Activated naive CD4-positive, alpha-beta T cell (primary cell): ENCODE measurements around the gene ST14.

Experiments
- DNase-seq, 4 experiments: peaks; one replicate each; lab custom pipeline; 2025; lab: John Stamatoyannopoulos, UW

Gene ST14

DNA sequence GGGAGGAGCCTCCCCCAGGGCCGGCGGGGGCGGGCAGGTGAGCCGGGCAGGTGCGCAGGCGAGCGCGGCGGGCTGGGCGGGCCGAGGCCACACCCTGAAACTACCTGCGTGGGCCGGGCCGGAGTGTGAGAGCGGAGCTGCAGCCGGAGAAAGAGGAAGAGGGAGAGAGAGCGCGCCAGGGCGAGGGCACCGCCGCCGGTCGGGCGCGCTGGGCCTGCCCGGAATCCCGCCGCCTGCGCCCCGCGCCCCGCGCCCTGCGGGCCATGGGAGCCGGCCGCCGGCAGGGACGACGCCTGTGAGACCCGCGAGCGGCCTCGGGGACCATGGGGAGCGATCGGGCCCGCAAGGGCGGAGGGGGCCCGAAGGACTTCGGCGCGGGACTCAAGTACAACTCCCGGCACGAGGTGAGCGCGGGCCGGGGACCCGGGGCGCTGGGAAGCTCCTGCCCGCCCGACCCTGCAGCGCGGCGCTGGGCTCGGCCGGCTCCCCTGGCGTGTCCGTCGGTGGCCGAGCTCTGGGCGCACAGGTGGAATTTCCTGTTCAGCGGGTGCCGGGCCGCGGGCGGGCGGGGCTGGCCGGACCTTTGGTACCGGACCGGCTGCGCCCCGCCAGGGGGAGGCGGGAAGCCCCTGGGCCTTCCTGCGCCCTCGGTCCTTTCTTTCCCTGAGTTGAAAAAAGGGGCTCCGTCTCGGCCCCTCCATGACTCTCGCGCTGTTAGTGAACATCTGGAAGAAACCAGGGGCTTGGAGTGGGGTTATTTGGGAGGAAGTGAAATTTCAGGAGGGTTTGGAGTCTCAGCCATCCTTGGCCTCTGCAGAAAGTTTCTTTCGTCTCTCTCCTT, at the start of gene ST14:
TSS of gene ST14 (plus strand) at position 126 of the 841 bp plus-strand sequence. CDS start at position 324, 198 bp downstream.
- no peak for DNase-seq

DNA sequence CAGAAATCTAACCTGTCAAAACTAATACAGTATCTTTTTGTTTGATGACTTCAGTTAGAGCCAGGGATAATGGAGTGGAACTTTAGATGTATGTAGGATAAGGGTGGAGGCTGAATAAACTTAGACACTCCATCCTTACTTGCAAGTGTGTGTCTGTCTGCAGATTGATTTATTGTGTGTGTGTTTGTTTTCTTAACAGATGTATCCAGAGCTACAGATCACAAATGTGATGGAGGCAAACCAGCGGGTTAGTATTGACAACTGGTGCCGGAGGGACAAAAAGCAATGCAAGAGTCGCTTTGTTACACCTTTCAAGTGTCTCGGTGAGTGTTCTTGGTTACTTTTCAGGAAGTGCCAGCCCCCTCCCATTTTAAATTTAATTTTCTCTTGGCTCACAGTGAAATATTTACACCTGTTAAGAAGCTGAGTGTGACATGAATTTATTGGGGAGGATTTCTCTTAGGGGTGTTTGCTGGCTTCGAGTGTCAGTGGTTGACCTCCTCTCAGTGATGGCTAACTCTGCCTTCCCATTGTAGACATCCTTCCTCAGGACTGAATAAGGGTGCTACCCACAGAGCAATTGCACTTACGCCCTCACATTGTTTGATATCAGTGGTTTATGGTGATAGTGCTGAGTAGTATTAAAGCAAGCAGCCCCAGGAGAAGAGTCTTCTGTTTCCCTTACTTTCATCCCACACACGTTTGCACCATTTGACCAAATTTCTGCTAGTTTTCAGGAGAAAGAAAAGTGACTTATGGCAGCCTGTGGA, 49.1 kb upstream of the ST14 start:
- DNase-seq = no peak

DNA sequence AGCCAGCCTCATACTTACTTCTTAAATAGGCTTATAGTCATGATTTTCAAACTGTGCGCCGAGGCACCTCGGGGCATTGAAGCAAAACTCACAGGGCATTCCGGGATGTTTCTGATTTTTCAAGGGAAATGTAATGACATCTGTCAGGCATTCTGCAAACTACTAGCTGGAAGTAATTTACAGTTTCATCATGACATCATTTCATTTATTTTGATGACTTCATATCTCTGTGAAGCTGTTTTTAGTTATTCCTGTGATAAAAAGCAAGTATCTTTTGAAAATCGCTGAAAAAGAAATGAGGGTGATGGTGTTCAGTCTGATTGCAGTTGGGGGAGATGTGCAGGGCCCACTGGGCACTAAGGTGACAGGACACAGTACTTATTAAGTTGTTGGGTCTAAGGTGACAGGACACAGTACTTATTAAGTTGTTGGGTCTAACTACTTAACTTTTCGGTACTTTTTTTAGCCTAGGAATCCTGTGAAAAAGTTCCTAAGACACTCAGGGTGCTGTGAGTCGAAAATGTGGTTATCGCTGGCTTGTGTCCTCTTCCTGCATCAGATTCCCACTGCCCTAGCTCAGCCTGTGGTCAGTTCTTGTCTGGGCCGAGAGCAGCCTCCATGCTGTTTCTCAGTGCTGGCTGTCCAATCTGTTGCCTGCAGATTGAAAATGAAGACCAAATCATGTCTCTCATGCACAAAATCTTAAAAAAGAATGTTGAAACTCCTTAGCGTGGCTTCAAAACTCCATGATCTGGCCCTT, 47.3 kb upstream of the ST14 start:
- DNase-seq = no peak

DNA sequence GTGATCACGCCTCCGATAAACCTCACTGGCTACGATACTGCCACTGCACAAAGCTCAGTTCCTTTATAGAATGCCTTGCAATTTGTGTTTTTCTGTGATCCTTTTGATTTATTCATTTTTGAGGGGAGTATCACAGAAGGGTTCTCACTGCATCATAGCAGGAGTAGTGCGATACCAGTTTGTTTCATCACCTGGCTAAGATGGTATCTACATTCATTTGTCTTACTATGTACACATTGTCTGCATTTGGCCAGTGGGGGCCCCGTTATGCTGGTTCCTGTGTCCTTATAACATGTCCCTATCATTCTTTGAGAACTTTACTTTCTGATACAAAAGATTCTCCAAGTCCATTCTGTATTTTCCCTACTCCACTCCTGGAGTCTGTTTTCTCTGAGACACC, 45.3 kb upstream of the ST14 start:
- no peak for DNase-seq

DNA sequence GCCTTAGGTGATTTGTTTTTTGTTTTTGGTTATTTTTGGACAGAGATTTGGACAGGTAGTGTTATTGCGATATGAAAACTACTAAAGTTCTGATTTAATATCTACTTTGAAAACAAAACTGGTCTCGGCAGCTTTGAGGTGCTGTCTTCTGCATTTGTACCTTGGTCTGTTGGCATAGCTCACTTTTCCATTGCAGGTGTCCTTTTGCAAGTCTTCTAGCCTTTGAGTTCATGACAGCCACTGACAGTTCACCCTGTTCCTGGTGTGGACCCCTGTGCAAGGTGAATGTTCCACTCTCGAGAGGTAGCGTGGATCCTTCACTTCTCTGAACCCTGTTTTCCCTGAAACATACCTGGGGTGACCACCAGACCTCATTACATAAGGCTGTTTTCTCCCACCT, 44.9 kb upstream of the ST14 start:
- DNase-seq = no peak

DNA sequence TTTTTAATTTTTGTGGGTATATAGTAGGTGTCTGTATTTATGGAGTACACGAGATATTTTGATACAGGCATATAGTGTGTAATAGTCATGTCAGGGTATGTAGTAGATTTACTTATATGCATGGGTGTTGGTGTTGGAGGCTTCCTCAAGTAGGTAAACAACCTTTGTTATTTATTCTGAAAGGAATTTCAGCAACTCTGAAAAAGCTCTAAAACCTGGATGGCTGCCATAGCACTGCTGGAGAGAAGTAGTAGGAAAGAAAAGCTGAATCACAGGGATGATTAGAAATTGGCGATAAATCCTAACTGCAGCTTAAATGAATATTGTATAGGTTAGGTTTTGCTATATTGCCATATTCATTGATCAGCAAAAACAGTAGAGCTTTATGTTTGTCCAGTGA, 44.4 kb upstream of the ST14 start:
- no peak for DNase-seq

DNA sequence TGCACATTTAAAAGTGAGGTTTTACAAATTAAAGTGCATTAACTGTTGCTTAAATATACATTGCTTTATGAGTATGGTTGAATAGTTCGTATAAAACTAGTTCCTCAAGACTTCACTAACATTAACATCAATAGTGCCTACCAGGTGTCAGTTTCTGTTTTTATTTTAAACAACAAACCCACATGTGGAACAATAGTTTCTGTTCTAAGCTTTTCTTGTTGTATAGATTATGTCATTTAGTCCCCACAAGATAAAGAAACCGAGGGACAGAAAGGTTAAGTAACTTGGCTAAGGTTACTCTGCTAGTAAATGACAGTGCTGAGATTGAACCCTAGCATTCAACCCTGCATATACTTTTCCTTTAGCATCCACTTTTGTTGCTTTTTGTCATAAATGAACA, 41.4 kb upstream of the ST14 start:
- DNase-seq = no peak

DNA sequence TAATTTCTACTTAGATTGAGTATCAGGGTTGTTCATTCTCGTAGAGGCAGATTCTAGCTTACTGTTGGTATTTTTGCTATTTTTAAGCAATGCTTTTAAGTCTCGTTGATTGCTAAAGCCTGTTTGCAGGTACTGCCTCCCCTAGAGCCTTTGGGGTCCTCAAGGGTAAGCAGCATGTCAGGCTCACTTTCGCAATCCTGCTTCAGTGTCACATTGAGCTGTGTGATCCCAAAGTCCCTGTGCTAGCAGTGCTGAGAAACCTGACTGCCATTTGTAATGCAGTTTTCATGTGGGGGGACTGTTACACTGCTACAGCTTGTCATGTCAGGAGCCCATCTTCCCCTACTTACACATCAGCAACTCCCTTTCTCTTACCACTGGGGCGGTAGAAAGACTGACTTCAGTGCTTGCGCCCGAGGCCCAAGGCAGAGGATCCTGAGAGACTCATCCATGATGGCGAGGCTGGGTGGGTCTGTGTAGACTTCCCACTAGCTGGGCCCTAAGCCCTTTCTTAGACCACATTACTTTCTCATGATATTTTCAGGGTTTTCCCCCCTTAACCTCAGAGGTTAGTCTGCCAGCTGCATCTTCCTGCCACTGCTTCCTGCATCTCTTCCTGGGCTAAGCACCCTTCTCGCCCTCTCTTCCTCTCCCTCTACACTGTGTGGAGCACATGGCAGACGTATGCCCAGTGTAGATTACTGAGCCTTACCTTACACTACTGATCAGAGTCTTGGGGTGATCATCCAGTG, 40.8 kb upstream of the ST14 start:
- DNase-seq = no peak

DNA sequence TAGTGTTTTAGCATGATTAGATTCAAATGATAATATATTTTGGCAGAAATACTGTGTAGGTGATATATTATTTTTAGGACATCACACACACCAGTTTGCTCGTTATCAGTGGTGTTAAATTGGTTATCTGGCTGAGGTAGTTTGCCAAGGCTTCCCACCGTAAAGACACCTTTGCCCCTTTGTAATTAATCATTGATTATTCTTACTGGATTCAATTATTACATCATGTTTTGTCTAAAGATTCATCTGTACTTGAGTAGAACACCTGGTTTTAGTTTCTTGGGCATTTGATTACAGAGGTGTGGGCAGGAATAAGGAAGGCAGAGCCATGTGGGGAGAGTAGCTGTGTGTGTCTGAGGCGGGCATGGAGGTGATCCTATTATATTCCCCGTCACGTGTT, 39.5 kb upstream of the ST14 start:
- no peak for DNase-seq

DNA sequence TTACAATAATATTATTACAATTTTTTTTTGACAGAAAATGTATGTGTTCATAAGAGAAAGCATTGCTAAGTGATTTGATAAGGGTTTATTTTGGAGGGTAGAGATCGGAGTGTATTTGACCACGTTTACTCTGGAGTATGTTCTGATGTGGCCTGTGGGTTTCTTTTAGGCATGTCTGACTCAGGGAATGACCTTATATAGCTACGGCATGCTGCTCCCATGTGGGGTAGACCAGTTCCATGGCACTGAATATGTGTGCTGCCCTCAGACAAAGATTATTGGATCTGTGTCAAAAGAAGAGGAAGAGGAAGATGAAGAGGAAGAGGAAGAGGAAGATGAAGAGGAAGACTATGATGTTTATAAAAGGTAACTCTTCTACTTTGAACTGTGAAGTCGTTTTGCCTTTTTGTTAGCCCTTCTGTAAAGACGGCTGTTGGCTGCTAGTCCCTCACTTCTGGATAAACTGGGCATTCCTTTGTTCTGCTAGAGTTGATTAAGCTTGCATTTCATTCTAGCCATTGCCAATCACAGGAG, 38.1 kb upstream of the ST14 start:
- no peak for DNase-seq

DNA sequence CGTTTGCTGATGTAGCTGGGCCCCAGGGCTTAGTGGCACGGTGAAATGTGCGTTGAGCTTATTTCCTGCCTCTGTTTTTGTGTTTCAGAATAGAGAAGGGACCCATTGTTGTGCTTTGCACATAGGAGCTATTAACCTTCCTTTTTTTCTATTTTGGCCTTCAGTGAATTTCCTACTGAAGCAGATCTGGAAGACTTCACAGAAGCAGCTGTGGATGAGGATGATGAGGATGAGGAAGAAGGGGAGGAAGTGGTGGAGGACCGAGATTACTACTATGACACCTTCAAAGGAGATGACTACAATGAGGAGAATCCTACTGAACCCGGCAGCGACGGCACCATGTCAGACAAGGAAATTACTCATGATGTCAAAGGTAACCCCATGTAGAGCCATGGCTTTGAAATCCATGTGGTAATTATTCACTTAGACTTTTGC, 37.4 kb upstream of the ST14 start:
- no peak for DNase-seq

DNA sequence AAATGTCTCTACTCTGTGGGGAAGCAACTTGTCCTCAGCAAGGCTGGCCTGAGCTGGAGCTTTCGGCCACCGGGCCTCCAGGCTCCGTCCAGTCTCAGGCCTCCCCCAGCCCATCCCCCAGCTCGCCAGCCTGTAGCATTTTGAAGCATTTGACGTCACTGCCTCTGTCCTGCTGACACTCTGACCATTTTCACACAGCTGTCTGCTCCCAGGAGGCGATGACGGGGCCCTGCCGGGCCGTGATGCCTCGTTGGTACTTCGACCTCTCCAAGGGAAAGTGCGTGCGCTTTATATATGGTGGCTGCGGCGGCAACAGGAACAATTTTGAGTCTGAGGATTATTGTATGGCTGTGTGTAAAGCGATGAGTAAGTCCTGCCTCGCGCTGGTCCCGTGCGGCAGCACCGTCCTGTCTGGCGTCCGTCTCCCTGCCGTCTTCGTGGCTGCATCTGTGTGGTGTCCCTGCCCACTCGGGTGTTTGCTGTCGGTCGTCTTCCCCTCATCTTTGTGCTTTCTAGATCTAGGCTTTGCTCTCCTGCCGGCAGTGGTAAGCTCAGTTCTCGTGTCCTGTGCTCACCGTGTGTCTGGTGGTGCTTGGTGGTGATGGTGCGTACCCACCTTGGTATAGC, 36.1 kb upstream of the ST14 start:
- DNase-seq = no peak

DNA sequence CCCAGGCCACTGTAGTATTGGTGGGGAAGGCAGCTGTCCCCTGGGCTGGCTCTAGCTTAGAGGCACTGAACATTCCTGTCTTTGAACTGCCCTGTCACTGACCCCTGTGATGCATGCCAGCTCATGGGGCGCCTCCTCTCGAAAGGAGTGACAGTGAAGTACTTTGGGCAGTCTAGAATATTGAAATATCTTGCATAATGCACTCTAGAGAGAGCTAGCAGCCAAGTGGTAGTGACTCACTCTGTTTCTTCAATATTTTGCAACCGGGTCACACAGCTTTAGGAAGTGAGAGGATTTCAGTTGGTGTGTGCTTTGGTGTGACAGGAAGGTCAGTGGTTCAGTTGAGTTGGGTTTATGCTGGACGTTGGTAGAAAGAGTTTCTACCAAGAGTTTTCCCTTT, 35.5 kb upstream of the ST14 start:
- no peak for DNase-seq

DNA sequence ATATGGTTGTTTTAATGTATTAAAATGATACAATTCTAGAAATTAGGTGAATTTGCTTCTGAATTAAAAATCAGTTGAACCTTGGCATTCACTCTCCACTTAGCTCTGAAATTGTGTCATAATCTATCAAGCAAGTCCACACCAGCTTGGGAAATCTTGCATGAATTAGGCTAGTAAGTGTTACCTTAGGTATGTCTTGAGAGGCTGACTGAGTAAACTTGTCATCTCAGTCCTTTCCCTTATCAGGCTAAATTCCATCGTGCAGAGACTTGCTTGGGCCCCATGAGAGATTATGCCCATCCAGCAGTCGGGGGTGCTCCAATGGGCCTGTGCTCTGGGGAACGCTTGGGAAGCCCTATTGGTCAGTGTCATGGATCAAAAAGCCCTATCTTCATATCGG, 33.9 kb upstream of the ST14 start:
- no peak for DNase-seq

DNA sequence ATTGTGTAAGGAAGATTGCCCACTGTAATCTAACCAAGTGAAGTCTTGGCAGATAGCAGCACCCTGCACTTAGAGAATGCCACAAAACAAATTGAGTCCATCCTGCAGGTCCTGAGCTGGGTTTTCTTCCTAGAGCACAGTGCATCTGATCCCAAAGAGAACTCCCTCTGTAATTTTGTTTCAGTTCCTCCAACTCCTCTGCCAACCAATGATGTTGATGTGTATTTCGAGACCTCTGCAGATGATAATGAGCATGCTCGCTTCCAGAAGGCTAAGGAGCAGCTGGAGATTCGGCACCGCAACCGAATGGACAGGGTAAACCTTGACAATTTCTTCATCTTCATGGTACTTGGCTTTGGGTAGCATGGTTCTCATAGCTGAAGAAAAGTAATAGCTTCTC, 33.1 kb upstream of the ST14 start:
- DNase-seq = no peak

DNA sequence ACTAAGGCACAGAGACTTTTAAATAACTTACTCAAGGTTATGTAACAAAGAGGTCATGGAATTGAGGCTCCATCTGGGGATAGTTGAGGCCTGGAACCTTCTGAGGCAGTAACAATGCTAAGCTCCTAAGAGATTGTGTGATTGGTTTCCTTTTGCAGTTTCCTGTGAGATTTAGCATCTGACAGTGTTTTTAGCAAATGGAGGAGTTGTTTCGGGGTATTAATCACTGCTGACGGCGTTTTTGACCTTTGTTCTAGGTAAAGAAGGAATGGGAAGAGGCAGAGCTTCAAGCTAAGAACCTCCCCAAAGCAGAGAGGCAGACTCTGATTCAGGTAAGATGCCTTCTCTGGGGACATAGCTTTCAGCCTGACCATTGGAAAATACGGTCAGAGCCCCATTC, 32.1 kb upstream of the ST14 start:
- DNase-seq = no peak

DNA sequence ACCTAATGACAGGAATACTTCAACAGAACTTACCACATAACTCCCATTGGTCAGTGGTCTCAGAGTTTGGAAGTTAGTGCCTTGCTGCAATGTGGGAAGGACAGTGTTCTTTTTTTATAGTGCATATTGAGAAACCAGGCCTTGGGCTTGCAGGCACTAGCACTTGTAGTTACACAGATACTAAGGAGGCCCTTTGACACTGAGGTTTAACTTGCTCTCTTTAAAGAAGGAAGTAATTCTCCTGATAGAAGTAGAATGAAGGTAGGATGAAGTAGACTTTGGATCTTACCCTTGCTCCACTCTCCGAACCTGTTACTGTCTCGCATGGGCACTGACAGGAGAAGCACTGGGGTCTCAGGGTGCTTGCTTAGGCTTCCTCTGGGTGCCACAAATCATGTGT, 31.0 kb upstream of the ST14 start:
- DNase-seq = no peak

DNA sequence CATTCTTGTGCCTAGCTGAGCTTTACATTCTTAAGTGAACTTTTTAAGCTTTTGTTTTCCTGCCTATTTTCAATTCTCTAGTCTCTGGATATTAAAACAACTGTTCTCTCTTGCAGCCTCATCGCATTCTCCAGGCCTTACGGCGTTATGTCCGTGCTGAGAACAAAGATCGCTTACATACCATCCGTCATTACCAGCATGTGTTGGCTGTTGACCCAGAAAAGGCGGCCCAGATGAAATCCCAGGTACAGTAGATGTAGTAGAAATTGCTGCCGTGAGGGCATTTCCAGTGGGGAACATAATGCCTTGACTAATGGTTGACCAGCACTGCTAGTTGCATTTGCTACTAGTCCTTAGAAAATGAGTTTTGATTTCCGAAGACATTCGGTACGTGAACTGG, 29.7 kb upstream of the ST14 start:
- DNase-seq = no peak

DNA sequence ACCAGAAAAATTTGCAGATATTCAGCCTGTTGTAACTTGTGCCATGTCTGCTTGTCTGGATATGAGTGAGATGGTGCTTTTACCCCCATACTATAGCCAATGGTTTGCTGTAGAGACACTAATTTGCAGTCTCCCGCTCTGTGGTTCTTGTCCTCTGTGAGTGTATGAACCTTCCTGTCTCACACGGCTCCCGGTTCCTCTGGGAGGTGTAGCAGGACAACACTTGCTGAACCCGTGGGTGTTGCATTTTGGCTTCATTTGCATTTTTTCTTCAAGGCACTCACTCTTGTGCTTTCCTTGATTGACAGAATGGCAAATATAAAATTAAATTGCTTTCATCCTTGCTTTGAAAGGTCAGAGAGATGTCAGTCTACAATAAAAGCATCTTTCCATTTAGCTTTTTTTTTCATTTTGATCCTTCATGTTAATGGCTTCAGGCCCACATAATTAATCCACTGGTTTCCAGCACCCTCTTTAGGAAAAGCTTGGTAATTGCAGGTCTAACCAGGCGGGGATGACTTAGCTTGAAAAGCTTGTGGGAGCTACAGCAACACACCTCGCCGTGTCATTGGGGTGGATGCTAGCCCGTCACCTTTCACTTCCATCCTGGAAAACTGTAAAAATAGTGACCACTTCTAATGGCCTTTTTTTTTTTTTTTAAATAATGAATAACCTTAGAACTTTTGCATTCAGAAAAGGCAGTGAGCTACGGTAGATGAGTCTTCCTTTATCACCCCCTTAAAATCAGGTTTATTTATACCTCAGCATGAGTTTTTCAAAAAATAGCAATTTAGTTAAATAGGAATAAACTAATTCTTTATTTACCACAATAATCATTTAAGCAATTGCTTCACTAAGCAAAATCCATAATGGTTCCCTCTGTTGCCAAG, 27.4 kb upstream of the ST14 start:
- no peak for DNase-seq

DNA sequence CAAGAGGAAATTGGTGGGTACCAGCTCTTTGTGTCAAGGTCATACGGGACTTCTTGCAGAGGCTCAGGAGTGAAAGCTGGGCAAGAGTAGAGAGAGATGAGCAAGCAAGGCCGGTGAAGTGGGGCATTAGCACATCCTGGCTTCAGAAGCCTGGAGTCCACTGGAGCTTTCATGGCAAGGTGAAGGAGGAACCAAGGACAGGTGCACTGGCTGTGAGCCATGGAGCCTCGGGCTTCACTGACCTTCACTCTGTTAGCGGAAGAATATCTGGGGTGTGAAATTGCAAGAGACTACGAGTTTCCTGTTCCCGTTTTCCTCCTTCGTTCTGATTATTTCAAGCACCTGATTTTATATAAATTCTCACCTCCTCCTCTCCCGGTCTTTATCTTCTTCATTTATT, 25.9 kb upstream of the ST14 start:
- no peak for DNase-seq
